ENCODE results near the gene COX4I2. TPM values are rescaled to one million over a fixed set of nuclear protein-coding genes. Genes with fewer than 3 reads are reported as not detected.
A peak's percentile ranks its signal among the peaks of the same experiment; 100 is the strongest.

Gene COX4I2
- total and polyA plus RNA-seq, 2 of the 4 experiments (the other 2 are of a cell fraction): not detected

- H3K9ac ChIP-seq (ENCODE audit: low read depth, low read length): no peak overlapping the region
- no TSS peak for BruUV-seq (replicated peaks)
- ATAC-seq (ENCODE audit: low read depth): no peak
- peaks cover 37% of the 10 kb centered on the region for H4K20me1 ChIP-seq (ENCODE audit: insufficient read depth, low read length)
- no peaks in the 10 kb centered on the region for H3K9me3 ChIP-seq (ENCODE audit: control insufficient read depth, insufficient read depth, low read length)
- H2AK9ac ChIP-seq (replicated peaks; ENCODE audit: low read depth, low read length, poor library complexity): no peak overlapping the region
- H2AFZ ChIP-seq (replicated peaks; ENCODE audit: low read length, poor library complexity): no peak overlapping the region
- peaks cover 40% of the 10 kb centered on the region for H3K9me1 ChIP-seq (ENCODE audit: insufficient read depth, low read length)
- H3K27ac ChIP-seq (ENCODE audit: insufficient read depth, low read length): no peak overlapping the region
- 0 out of 2 replicates have a peak overlapping the region, but pooled peaks have one; percentile 12 for H2AK5ac ChIP-seq (ENCODE audit: low read depth, low read length)
- no peak overlapping the region for H3K18ac ChIP-seq (ENCODE audit: low read depth, low read length)
- no peak overlapping the region for H3K4me3 ChIP-seq (ENCODE audit: insufficient read depth, low read depth, low read length)
- no peak overlapping the region for H2BK20ac ChIP-seq (ENCODE audit: low read depth, low read length)
- no peak overlapping the region for H4K91ac ChIP-seq (ENCODE audit: insufficient read depth, low read depth, low read length)
- no peak for DNase-seq
- in situ Hi-C loops (cut with MboI; ENCODE audit: low sequenced_read_pairs): no loop called here
- peaks cover 25% of the 10 kb centered on the region for H3K4me1 ChIP-seq (ENCODE audit: control insufficient read depth, insufficient read depth, low read length)
- H3K79me1 ChIP-seq (ENCODE audit: low read depth in 1 of 2, low read length in 2 of 2): peaks cover 35 to 88% of the 10 kb centered on the region in 2 experiments
- POLR2A ChIA-PET (ENCODE audit: unreplicated experiment): no interaction called here
- no peak overlapping the region for H2BK15ac ChIP-seq (ENCODE audit: low read depth, low read length)
- no peak overlapping the region for H2BK120ac ChIP-seq (ENCODE audit: low read depth, low read length)
- H3K27me3 ChIP-seq (ENCODE audit: control insufficient read depth, insufficient read depth, low read length): no peaks in the 10 kb centered on the region
- WGBS, 2 experiments (ENCODE audit: extremely low coverage in 2 of 2, insufficient read length in 1 of 2): 94% methylated on average over 8 of the region's 15 CpGs; no CpG with 5 or more reads in 1 of the 2 experiments
- peaks cover 20% of the 10 kb centered on the region for H3K36me3 ChIP-seq (ENCODE audit: control insufficient read depth, insufficient read depth, low read length)
- intact Hi-C loops (cut with micrococcal nuclease): no loop called here
- H4K8ac ChIP-seq (ENCODE audit: low read depth in 2 of 2, low read length in 2 of 2): peak overlapping the region in 1 of 2 experiments; percentile 10; a peak in 1 of 4 replicates
- dilution Hi-C loops (cut with HindIII; ENCODE audit: low sequenced_read_pairs, unreplicated experiment): no loop called here
- H4K5ac ChIP-seq (ENCODE audit: low read depth, low read length): no peak overlapping the region
- H3K56ac ChIP-seq (ENCODE audit: extremely low read depth, insufficient read depth, low read length): no peak overlapping the region
- CTCF ChIA-PET: no interaction called here
- H3K14ac ChIP-seq (replicated peaks; ENCODE audit: low read depth, low read length): peak overlapping the region; percentile 52; the same call in 1 of the 2 replicates
- no peak overlapping the region for H3K4ac ChIP-seq (ENCODE audit: low read depth, low read length)
- H3K23ac ChIP-seq (ENCODE audit: low read depth, low read length): no peak overlapping the region
- H3K4me2 ChIP-seq (ENCODE audit: low read depth, low read length): no peak overlapping the region
- no peak overlapping the region for H2BK5ac ChIP-seq (ENCODE audit: low read depth, low read length, poor library complexity, severe bottlenecking)
- TF ChIP-seq CEBPB (IDR thresholded peaks at IDR 0.05; ENCODE audit: low read depth, low read length) (no peak), NFE2L2 (IDR thresholded peaks at IDR 0.05; ENCODE audit: low read depth, low read length) (no peak), MAZ (IDR thresholded peaks at IDR 0.05; ENCODE audit: borderline replicate concordance, low read depth, low read length) (no peak), FOS (IDR thresholded peaks at IDR 0.05; ENCODE audit: low read depth, low read length) (no peak), BHLHE40 (IDR thresholded peaks at IDR 0.05; ENCODE audit: low read depth, low read length) (no peak), POLR2A (IDR thresholded peaks at IDR 0.05; ENCODE audit: low read depth, low read length) (no peak), CTCF (conservative IDR thresholded peaks at IDR 0.05; ENCODE audit: low read depth, low read length) (no peak), ELK1 (IDR thresholded peaks at IDR 0.05; ENCODE audit: borderline replicate concordance, low read depth, low read length) (no peak), RCOR1 (IDR thresholded peaks at IDR 0.05; ENCODE audit: insufficient replicate concordance, low read length) (no peak), SMC3 (IDR thresholded peaks at IDR 0.05; ENCODE audit: low read depth, low read length) (no peak), CHD1 (IDR thresholded peaks at IDR 0.05; ENCODE audit: low read depth, low read length) (no peak), USF2 (IDR thresholded peaks at IDR 0.05; ENCODE audit: low read depth, low read length) (no peak), MAFK (IDR thresholded peaks at IDR 0.05; ENCODE audit: low read depth, low read length) (no peak), MXI1 (IDR thresholded peaks at IDR 0.05; ENCODE audit: borderline replicate concordance, low read depth, low read length) (no peak)
Measured at GRCh38 chr20:31667315-31668285, 29.9 kb downstream of the COX4I2 start.
